GM20431 (cell line): Measurements from ENCODE around the gene HOXB2.

ENCODE experiments used
- in situ Hi-C: fragments of 300-500 bp; cut with MseI, MboI; formaldehyde crosslinking; loops from one replicate; pipeline ENCODE4 v1.15.0; 2020; ENCODE audit warnings: low sequenced_read_pairs; ENCODE audit not compliant: unreplicated experiment

Gene HOXB2

GRCh38 chr17:48545022-48545375 lies at the start of gene HOXB2:
Gene HOXB2 (minus strand): TSS chr17:48545109. CDS start chr17:48544911, 198 bp downstream.
- in situ Hi-C loops: no loop called here

- in situ Hi-C loops: no loop called here
Measured at GRCh38 chr17:48593840-48594537, 49.1 kb upstream of the HOXB2 start.

- in situ Hi-C loops: no loop called here
Measured at GRCh38 chr17:48593126-48593829, 48.4 kb upstream of the HOXB2 start, which contains the start of gene HOXB5. Gene HOXB5 (minus strand): TSS chr17:48593779. CDS start chr17:48593682, 97 bp downstream.

- in situ Hi-C loops: no loop called here
Measured at GRCh38 chr17:48592577-48592976, 47.7 kb upstream of the HOXB2 start.

- in situ Hi-C loops: no loop called here
Measured at GRCh38 chr17:48592057-48592514, 47.2 kb upstream of the HOXB2 start.

- in situ Hi-C loops: no loop called here
Measured at GRCh38 chr17:48591255-48592056, 46.5 kb upstream of the HOXB2 start.

GRCh38 chr17:48590607-48591161 lies 45.8 kb upstream of the HOXB2 start:
- in situ Hi-C loops: no loop called here

GRCh38 chr17:48589831-48590606 lies 45.1 kb upstream of the HOXB2 start, which contains the start of gene HOXB3:
Gene HOXB3 (minus strand): TSS chr17:48590241. CDS start chr17:48552474, 37,767 bp downstream.
- in situ Hi-C loops: no loop called here

GRCh38 chr17:48589060-48589830 lies 44.3 kb upstream of the HOXB2 start:
- in situ Hi-C loops: no loop called here

GRCh38 chr17:48588528-48588927 lies 43.6 kb upstream of the HOXB2 start:
- in situ Hi-C loops: no loop called here

GRCh38 chr17:48588074-48588415 lies 43.1 kb upstream of the HOXB2 start:
- in situ Hi-C loops: no loop called here

- in situ Hi-C loops: no loop called here
Measured at GRCh38 chr17:48587276-48588073, 42.6 kb upstream of the HOXB2 start.

- in situ Hi-C loops: no loop called here
Measured at GRCh38 chr17:48586355-48587258, 41.7 kb upstream of the HOXB2 start.

GRCh38 chr17:48584223-48584741 lies 39.4 kb upstream of the HOXB2 start:
- in situ Hi-C loops: no loop called here

- in situ Hi-C loops: no loop called here
Measured at GRCh38 chr17:48583708-48584222, 38.9 kb upstream of the HOXB2 start.

- in situ Hi-C loops: no loop called here
Measured at GRCh38 chr17:48582750-48583069, 37.8 kb upstream of the HOXB2 start.
